ENCODE data around the gene KRTAP3-3.
"Not testable (repeated sequence)": the region's sequence is repeated elsewhere in the genome, so short reads cannot be mapped to it uniquely, and the experiment has no call there.

Gene KRTAP3-3
- 0 reads per million in 2 donors for total RNA-seq

DNA sequence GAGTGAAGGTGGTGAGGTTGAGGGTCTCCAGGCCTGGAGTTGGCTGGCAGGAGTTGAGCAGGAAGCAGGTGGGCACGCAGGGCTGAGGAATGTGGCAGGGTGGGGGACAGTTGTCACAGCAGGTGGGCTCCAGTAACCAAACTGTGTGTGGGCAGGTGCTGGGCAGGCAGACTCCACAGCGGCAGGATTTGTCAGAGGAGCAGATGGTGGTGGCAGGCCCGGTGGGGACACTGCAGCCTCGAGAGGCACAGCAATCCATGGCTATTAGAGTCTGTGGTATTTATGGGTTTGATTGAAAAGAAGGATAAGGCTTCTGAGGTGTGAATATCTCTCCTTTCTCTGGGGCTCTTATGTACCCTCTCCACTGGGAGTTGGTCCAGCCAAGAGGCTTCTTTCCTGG, at the start of gene KRTAP3-3:
KRTAP3-3 (minus strand) TSS at position 326 of the 400 bp plus-strand sequence; CDS start at position 259, 67 bp downstream.
- no peak for DNase-seq

DNA sequence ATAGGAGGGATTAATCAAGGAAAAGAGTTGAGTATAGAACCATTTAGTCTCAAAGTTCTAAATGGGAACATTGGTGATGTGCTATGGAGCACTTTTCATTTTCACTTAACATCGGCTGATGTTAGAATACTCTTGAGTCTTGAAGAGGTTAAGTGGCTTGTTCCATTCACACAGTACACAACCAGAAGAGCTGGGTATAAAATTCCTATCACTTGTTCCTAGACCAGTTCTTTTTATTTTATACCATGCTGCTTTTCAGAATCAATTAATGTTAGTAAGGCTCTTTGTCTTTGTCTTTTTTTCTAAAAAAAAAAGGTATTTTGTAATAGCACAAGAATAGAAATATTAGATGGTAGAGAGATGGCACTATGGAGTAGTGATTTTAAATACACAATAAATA, 49.0 kb upstream of the KRTAP3-3 start:
- no peak for DNase-seq

DNA sequence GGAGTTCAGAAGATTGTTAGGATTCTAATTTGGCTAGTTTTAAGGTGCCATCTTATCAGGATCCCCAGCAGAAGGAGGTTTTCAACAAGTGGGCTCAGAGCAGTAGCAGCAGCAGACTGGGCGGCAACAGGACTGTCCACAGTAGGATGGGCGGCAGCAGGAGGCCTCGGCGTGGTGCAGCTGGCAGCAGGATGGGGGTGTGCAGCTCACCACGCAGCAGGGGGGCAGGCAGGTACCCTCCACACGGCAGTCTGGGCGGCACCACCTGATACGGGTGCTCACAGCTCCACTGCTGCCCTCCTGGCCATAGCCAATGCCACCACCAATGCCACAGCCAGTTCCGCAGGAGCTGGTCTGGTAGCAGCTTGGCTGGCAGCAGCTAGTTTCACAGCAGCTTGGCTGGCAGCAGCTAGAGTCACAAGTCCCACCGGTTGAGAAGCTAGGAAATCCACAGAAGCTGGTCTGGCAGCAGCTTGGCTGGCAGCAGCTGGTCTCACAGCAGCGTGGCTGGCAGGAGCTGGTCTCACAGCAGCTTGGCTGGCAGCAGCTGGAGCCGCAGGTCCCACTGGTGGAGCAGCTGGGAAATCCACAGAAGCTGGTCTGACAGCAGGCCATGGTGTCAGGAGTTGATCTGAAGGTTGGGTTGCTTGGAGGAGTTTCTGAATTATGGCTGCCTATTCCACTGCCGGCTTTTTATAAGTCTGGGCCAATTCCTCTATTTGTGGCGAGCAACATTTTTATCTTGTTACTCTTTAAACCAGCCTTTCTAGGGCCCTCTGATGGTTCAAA, 47.0 kb upstream of the KRTAP3-3 start, which contains the start of gene KRTAP1-1:
KRTAP1-1 (minus strand) TSS at position 668 of the 789 bp plus-strand sequence; CDS start at position 615, 53 bp downstream.
- not testable (repeated sequence) for DNase-seq

DNA sequence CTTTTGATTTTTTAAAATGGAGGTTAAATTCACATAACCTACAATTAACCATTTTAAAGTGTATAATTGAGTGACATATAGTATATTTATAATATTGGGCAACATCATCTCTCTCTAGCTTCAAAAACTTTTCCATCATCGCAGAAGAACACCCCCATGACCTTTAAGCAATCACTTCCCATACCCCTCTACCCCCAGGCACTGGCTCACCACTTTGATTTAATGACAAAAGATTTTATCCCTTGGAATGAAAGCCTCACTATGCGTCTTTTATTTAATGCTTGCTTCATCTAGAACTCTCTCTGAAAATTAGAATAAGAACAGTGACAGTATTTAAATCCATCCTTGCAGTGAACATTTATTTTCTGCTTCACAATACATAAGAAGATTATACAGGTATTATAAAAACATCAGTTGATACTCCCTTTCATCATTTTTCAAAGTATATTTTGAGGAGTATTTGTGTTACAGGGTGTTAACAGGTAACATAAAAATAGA, 43.9 kb upstream of the KRTAP3-3 start:
- no peak for DNase-seq

DNA sequence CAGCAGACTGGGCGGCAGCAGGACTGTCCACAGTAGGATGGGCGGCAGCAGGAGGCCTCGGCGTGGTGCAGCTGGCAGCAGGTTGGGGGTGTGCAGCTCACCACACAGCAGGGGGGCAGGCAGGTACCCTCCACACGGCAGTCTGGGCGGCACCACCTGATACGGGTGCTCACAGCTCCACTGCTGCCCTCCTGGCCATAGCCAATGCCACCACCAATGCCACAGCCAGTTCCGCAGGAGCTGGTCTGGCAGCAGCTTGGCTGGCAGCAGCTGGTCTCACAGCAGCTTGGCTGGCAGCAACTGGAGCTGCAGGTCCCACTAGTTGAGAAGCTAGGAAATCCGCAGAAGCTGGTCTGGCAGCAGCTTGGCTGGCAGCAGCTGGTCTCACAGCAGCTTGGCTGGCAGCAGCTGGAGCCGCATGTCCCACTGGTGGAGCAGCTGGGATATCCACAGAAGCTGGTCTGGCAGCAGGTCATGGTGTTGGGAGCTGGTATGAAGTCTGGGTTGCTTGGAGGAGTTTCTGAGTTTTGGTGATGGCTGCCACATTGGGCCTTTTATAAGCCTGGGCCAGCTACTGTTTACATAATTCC, 40.5 kb upstream of the KRTAP3-3 start, which contains the start of gene KRTAP1-3:
KRTAP1-3 (minus strand) TSS at position 529 of the 590 bp plus-strand sequence; CDS start at position 476, 53 bp downstream.
- DNase-seq: not testable (repeated sequence)

DNA sequence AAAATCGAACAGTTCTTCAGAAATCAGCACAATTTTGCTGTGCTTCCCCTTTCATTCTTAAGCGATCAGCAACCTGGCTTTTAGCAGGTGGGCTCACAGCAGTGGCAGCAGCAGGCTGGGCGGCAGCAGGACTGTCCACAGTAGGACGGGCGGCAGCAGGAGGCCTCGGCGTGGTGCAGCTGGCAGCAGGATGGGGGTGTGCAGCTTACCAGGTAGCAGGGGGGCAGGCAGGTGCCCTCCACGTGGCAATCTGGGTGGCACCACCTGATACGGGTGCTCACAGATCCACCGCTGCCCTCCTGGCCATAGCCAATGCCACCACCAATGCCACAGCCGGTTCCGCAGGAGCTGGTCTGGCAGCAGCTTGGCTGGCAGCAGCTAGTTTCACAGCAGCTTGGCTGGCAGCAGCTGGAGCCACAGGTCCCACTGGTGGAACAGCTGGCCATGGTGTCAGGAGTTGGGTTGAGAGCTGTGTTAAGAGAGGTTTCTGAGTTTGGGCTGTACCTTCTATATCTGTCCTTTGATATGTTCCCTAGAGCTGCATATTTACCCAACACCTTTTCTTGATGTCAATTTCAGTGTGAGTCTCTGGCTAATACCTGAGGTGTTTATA, 35.8 kb upstream of the KRTAP3-3 start, which contains the start of gene KRTAP1-4:
KRTAP1-4 (minus strand) TSS at position 563 of the 613 bp plus-strand sequence; CDS start at position 446, 117 bp downstream.
- no peak for DNase-seq

DNA sequence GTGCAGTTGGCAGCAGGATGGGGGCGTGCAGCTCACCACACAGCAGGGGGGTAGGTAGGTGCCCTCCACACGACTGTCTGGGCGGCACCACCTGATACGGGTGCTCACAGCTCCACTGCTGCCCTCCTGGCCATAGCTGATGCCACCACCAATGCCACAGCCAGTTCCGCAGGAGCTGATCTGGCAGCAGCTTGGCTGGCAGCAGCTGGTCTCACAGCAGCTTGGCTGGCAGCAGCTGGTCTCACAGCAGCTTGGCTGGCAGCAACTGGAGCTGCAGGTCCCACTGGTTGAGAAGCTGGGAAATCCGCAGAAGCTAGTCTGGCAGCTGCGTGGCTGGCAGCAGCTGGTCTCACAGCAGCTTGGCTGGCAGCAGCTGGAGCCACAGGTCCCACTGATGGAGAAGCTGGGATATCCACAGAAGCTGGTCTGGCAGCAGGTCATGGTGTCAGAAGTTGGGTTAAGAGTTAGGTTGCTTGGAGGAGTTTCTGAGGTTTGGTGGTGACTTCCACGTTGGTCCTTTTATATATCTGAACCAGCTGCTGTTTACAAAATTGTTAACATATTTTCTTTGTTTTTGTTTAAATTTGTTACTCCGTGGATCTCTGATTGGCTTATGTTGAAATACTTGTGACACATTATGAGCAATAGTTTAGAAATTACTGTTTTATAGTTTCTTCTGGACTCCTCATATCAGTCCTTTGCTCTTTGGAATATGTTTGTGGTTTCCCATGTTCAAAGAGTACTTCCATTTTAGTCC, 32.9 kb upstream of the KRTAP3-3 start, which contains the start of gene KRTAP1-5:
KRTAP1-5 (minus strand) TSS at position 494 of the 757 bp plus-strand sequence; CDS start at position 441, 53 bp downstream.
- no peak for DNase-seq

DNA sequence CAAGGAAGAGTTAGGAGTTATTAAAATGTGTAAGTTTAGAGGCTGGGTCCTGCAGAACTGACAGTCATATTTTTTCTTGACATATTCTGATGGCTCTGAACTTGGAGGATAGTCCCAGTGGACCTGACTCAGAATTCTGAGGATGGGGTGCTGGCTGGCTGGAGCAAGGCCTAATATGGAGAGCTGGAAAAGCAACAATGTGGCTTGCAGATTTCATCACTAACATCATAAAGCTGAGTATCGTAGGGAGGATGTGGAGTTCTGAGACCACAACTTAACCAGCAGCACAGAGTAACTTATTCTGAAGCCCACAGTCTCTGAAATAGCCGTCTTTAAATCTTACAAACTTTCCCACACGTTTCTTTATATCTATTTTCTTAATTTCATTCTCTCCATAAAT, 30.7 kb upstream of the KRTAP3-3 start:
- DNase-seq: no peak

DNA sequence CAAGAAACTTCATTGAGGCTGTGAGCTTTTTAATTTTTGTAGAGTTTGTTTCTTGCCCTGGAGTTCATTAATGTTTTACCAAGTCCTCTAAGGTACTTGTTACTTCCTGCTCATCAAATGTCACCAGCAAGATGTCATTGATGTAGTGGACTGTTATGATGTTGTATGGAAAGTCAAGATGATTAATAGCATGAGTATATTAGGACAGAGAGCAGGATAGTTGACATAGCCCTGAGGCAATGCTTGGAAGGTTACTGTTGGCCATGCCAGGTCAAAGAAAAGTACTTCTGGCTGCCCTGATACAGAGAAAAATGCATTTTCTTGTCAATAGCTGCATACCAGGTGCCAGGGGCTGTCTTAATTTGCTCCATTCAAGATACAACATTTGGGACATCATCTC, 26.4 kb upstream of the KRTAP3-3 start:
- no peak for DNase-seq

DNA sequence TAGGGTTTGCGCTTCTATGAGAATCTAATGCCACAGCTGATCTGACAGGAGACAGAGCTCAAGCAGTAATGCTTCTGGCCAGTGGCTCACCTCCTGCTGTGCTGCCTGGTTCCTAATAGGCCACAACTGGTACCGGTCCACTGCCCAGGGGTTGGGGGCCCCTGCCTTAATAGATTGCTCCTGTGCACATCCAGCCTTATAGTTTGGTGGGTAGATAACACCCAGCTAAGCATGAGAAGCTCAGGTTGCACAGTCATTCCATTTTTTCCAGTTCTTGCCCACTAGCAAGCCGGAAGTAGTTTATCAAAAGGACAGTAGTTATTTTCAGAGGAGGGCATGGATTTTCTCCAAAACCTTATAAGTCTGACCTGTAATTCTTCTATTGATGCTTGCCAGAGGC, 25.5 kb upstream of the KRTAP3-3 start:
- DNase-seq: no peak

DNA sequence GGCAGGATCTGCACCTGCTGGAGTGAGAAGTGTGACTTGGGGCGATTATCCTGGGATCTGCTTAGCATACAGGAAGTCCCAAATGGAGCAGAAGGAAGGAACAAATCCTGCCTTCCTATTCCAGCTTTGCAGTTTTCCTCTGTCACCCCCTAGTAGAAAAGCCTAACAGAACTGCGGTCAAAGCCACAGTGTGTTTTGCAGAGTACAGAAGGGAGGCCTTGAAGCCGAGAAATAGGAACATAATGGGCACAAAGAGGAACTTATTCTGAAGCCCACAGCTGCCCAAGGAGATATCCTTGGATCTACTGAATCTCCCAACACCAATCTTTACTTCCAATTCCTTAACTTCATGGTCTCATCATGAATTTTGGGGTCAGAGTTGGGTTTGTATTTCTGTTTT, 24.6 kb upstream of the KRTAP3-3 start:
- DNase-seq: no peak

DNA sequence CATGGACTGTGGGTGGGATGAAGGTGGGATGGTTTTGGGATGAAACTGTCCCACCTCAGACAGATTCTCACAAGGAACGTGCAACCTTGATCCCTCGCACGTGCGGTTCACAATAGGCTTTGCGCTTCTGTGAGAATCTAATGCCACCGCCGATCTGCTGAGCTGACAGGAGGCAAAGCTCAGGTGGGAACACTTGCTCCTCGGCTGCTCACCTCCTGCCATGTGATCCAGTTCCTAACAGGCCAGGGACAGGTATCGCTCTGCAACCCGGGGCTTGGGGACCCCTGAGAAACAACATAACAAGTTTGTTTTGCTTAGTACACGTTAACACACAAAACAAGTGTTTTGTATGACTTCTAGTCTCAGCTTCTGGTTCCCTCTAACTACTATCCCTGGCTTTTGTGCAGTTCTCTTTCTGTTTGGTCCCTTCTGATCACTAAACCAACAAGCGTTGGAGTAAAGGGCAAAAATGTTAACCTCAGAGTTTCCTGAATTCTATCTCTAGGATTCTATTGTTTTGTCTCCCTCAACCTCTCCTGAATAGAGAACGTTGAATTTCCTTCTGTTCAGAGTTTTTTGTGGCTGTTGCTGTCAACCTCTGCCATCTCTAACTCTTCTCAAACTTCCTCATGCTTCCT, 22.7 kb upstream of the KRTAP3-3 start:
- DNase-seq: no peak

DNA sequence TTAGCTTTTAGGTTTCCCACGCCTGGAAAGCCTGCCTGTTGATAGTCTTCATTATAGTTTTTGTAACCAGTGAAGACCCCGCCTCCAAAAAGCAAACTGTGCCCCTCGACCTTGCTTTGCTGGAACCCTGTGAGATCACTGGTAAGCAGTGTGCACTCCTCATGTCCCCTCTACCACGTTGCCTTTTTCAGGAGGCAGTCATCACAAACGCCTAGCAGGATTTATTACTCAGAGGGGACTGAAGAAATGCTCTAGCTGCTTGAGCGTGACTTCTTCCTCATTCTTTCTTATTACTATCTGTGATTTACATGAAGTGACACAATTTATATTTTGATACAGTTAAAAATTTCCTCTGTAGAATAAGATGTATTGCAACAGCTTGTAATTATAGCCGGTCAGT, 21.5 kb upstream of the KRTAP3-3 start:
- no peak for DNase-seq

DNA sequence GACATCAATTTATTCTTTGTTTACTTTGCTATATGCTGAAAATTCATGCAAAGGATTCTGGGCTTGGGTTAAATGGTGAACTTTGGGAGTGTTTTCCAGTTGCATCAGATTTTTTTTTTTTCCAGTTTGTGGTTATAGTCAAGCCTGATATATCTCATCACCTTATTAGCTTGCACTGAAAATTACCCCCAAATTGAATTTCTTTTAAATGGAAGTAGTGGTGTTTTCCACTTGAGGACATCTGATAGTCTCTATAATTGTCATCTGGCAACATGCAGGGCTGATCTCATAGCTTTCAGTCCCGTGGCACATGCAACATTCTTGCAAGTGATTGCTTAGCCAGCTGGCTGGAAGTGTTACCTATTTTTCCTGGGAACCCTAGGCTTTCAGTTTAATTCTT, 19.6 kb upstream of the KRTAP3-3 start:
- no peak for DNase-seq

DNA sequence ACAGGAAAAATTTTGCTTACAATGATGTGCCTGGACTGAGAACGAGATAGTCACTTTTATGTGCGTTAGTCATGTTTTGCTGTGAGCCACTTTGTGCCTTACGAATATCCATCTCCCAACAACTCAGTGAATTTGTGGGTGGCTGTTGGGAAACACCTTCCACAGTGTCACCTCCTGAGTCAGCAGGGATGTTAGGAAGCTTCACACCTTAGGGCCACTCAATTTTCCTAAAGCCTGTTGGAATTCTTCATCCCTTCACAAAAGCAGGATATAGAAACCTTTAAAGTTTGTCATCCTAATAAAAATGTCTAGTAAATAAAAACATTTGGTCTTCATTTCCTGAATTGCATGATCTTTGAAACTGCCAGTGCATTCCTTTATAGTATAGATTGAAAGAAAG, 19.2 kb upstream of the KRTAP3-3 start:
- no peak for DNase-seq

DNA sequence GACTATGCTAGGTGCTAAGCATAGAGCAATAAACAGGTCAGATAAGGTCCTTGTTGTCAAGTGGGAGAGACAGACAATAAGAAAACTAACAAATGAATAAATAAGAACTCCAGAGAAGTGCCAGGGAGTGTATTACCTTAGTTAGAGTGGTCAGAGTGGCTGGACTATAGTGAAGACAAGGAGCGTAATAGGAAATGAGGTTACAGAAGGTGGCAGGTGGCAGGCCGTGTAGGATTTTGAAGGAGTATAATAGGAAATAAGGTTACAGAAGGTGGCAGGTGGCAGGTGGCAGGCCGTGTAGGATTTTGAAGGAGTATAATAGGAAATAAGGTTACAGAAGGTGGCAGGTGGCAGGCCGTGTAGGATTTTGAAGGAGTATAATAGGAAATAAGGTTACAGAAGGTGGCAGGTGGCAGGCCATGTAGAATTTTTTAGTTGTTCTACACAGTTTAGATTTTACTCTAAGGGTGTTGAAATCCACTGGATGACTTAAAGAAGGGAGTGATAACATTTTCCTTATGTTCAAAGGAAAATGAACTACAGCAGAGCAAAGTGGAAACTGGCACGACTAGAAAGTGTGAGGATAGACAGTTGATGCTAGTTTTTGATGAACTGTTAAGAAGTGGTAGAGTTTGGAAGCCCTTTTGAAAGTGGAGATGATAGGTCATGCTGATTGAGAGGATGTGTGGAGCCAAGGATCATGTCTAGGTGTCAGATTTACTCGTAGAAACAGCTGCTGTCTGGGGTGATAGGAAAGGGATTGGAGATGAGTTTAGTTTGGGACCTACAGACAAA, 18.6 kb upstream of the KRTAP3-3 start:
- no peak for DNase-seq

DNA sequence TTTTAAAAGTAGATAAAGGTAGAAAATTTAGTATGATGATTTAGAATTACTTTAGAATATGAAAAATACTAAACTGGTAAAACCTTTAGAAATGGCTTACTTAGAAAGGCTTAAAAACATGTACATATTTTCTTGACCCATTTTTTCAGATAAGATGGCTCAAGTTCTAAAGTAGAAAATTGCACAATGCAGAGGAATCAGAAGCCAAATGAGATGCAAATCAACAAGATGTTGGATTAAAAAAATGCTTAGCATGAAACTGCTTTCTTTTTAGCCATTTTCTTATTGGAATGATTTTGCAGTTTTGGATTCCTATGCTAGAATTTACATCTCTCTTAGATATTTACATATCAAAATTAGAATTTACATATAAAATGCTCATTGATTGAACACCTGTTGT, 16.5 kb upstream of the KRTAP3-3 start:
- no peak for DNase-seq

DNA sequence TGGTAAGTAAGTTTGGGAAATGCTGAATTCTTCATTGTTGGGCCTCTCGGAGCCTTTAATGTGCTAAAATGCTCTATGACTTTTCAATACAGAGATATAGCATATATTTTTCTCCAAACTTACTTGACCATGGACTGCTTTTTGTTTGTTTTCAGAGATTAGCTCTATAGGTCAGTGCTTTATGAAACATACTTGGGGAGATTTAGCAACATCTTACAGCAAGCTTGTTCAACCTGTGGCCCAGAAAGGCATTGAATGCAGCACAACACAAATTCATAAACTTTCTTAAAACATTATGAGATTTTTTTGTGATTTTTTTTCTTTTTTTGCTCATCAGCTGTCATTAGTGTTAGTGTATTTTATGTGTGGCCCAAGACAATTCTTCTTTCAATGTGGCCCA, 16.0 kb upstream of the KRTAP3-3 start:
- DNase-seq: no peak

DNA sequence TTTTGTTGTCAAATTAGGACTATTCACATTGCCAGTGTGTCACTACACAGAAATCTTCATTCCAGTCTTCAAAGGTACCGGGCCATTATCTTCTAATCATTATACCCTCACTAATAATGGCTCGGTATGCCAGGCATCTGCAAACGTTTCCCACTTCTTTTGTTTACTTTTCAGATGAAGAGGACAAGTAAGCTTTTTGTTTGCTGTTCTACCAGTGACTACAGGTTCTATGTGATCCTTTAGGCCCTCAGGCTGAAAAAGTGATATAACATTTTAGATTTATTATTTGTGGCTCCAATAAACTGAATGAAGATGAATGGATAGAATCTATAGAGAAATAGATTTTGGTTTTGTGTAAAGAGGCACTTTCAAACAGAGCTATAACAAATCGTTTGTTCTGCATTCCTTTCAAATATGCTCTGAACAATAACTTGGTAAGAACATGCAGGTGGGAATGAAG, 15.4 kb upstream of the KRTAP3-3 start:
- DNase-seq: no peak

DNA sequence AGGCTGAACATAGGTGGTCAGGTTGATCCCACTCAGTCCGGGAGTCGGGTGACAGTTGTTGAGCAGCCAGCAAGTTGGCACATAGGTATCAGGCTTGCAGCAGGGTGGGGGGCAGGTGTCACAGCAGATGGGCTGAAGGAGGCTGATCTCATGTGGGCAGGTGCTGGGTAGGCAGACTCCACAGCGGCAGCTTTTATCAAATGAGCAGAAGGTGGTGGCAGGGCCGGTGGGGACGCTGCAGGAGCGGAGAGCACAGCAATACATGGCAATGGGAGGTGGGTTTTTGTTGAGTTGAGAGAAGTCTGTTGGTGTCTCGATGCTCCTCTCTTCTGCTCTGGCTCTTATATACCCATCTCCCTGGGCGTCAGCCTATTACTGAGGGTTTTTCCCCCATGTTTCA, 14.8 kb upstream of the KRTAP3-3 start, which contains the start of gene KRTAP3-1:
KRTAP3-1 (minus strand) TSS at position 318 of the 400 bp plus-strand sequence; CDS start at position 264, 54 bp downstream.
- no peak for DNase-seq

DNA sequence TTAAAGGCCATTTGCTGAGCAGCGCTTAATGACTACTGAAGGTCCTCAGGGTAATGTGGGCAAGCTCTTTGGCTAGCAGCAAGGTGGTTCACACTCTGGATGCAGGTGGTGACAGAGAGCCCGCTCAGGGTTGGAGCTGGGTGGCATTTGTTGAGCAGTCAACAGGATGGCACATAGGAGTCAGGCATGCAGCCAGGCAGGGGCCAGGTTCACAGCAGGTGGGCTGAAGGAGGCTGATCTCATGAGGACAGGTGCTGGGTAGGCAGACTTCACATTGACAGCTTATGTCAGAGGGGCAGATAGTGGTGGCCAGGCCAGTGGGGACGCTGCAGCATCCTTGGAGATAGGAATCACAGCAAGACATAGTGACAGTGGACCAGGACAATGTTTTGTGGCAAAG, 10.4 kb upstream of the KRTAP3-3 start:
- DNase-seq: no peak

All from T-helper 9 cell (primary cell).